Ishikawa (cell line): ENCODE measurements around the gene USP12.

Source experiments
- CEBPB ChIP-seq: IDR thresholded peaks from 2 replicates; pipeline ENCODE4 v1.6.1; 2012
- CREB1 ChIP-seq: IDR thresholded peaks from 2 replicates; pipeline ENCODE4 v1.6.1; 2012; ENCODE audit warnings: low read depth
- EGR1 ChIP-seq: IDR thresholded peaks from 2 replicates; pipeline ENCODE4 v1.6.1; 2012
- EP300 ChIP-seq: IDR thresholded peaks from 2 replicates; pipeline ENCODE4 v1.6.1; 2012; ENCODE audit warnings: borderline replicate concordance
- FOXM1 ChIP-seq: IDR thresholded peaks from 2 replicates; pipeline ENCODE4 v1.6.1; 2012; ENCODE audit warnings: low read depth, borderline replicate concordance
- RAD21 ChIP-seq: IDR thresholded peaks from 2 replicates; pipeline ENCODE4 v1.6.1; 2012; ENCODE audit warnings: low read depth
- REST ChIP-seq: IDR thresholded peaks from 2 replicates; pipeline ENCODE4 v1.6.1; 2012; ENCODE audit warnings: low read depth, mild to moderate bottlenecking
- TAF1 ChIP-seq: IDR thresholded peaks from 2 replicates; pipeline ENCODE4 v1.6.1; 2012; ENCODE audit warnings: low read depth, mild to moderate bottlenecking
- YY1 ChIP-seq: IDR thresholded peaks from 2 replicates; pipeline ENCODE4 v1.6.1; 2012; ENCODE audit warnings: low read depth
- TF ChIP-seq, protein P1 (sequence below): IDR thresholded peaks from 2 replicates; pipeline ENCODE4 v1.6.1; 2012
- TF ChIP-seq, protein P2 (sequence below): IDR thresholded peaks from 2 replicates; pipeline ENCODE4 v1.6.1; 2012

DNA sequence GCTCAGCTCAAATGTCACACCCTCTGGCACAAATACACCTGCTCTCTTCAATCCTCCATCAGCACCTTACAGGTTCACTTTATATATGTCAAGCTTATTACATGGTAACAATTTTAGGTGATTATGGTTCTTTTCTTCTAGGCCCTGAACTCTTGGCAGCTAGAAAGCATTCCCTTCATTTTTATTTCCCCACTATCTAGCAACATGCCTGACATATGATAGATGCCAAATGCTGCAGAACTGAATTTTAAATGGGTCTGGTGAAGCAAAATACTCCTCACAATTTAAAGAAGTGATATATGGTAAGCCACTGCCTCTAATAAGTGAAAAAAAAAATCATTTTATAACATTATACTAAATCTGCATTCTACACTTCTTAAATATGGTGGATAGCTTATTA is 95.2 kb downstream of the USP12 start:
- TF ChIP-seq RAD21 (no peak), EGR1 (no peak), EP300 (no peak), CREB1 (no peak), TAF1 (no peak), CEBPB (no peak), FOXM1 (no peak), REST (no peak), YY1 (no peak)
- TF ChIP-seq, protein P1, sequence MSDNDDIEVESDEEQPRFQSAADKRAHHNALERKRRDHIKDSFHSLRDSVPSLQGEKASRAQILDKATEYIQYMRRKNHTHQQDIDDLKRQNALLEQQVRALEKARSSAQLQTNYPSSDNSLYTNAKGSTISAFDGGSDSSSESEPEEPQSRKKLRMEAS = no peak
- TF ChIP-seq, protein P2, sequence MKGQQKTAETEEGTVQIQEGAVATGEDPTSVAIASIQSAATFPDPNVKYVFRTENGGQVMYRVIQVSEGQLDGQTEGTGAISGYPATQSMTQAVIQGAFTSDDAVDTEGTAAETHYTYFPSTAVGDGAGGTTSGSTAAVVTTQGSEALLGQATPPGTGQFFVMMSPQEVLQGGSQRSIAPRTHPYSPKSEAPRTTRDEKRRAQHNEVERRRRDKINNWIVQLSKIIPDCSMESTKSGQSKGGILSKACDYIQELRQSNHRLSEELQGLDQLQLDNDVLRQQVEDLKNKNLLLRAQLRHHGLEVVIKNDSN = no peak
